LNCAP (cell line): ENCODE measurements around the gene COL25A1.

ENCODE experiments used
- CTCF ChIP-seq: fragments of 450-650 bp; IDR thresholded peaks from 2 replicates; pipeline ENCODE4 v1.5.1; 2017; ENCODE audit warnings: mild to moderate bottlenecking

The COL25A1 gene

GRCh38 chr4:109166586-109166985 lies 135.9 kb downstream of the COL25A1 start:
- TF ChIP-seq CTCF = no peak

GRCh38 chr4:109166126-109166525 lies 136.3 kb downstream of the COL25A1 start:
- no peak for TF ChIP-seq CTCF

GRCh38 chr4:109164011-109164410 lies 138.4 kb downstream of the COL25A1 start:
- no peak for TF ChIP-seq CTCF

- TF ChIP-seq CTCF = no peak
Measured at GRCh38 chr4:109163493-109163892, 139.0 kb downstream of the COL25A1 start.

- no peak for TF ChIP-seq CTCF
Measured at GRCh38 chr4:109162759-109163158, 139.7 kb downstream of the COL25A1 start.

GRCh38 chr4:109160494-109160893 lies 142.0 kb downstream of the COL25A1 start:
- TF ChIP-seq CTCF = no peak

GRCh38 chr4:109157696-109158095 lies 144.8 kb downstream of the COL25A1 start:
- TF ChIP-seq CTCF = no peak

- TF ChIP-seq CTCF = no peak
Measured at GRCh38 chr4:109157205-109157604, 145.3 kb downstream of the COL25A1 start.
